H9 (cell line): ENCODE data around the gene SKAP1. TPM values are rescaled to one million over a fixed set of nuclear protein-coding genes. Genes with fewer than 3 reads are reported as not detected.

Experiments
- DNase-seq: peaks from one replicate; pipeline ENCODE4 v3.0.0-alpha.2; 2017
- H2AFZ ChIP-seq: one replicate; pipeline ENCODE4 v1.6.1; 2013; ENCODE audit warnings: mild to moderate bottlenecking, low read length, control low read depth, moderate library complexity
- H2AK5ac ChIP-seq: 2 replicates; pipeline ENCODE4 v1.6.1; 2013; ENCODE audit warnings: low read length, control low read depth, mixed read lengths; ENCODE audit not compliant: insufficient read length
- H2BK120ac ChIP-seq: one replicate; pipeline ENCODE4 v1.6.1; 2013; ENCODE audit warnings: low read depth, mild to moderate bottlenecking, low read length, control low read depth, inconsistent platforms; ENCODE audit not compliant: poor library complexity, severe bottlenecking
- H2BK12ac ChIP-seq: 2 replicates; pipeline ENCODE4 v1.6.1; 2013; ENCODE audit warnings: low read length, control low read depth, mixed read lengths, low read depth; ENCODE audit not compliant: insufficient read length
- H2BK15ac ChIP-seq: 2 replicates; pipeline ENCODE4 v1.6.1; 2013; ENCODE audit warnings: low read depth, low read length, control low read depth
- H2BK20ac ChIP-seq: one replicate; pipeline ENCODE4 v1.6.1; 2013; ENCODE audit warnings: low read depth, mild to moderate bottlenecking, low read length, control low read depth, inconsistent platforms; ENCODE audit not compliant: poor library complexity, severe bottlenecking
- H2BK5ac ChIP-seq: 2 replicates; pipeline ENCODE4 v1.6.1; 2013; ENCODE audit warnings: low read length, control low read depth, mixed read lengths; ENCODE audit not compliant: insufficient read length
- H3K14ac ChIP-seq: 2 replicates; pipeline ENCODE4 v1.6.1; 2013; ENCODE audit warnings: low read length, control low read depth; ENCODE audit not compliant: insufficient read depth
- H3K18ac ChIP-seq: 2 replicates; pipeline ENCODE4 v1.6.1; 2013; ENCODE audit warnings: low read depth, mild to moderate bottlenecking, mixed read lengths, low read length, control low read depth; ENCODE audit not compliant: insufficient read length
- H3K23ac ChIP-seq: 2 replicates; pipeline ENCODE4 v1.6.1; 2013; ENCODE audit warnings: low read length, control low read depth, mixed read lengths, low read depth; ENCODE audit not compliant: insufficient read length
- H3K23me2 ChIP-seq: 2 replicates; pipeline ENCODE4 v1.6.1; 2013; ENCODE audit warnings: low read depth, mild to moderate bottlenecking, mixed read lengths, low read length, control low read depth; ENCODE audit not compliant: insufficient read length, poor library complexity, severe bottlenecking
- H3K27ac ChIP-seq: 2 replicates; pipeline ENCODE4 v1.5.1; 2013; ENCODE audit warnings: low read length, control low read depth, mixed read lengths, low read depth; ENCODE audit not compliant: insufficient read length
- H3K27me3 ChIP-seq: 2 replicates; pipeline ENCODE4 v1.6.1; 2013; ENCODE audit warnings: low read length, control low read depth, inconsistent platforms; ENCODE audit not compliant: insufficient read depth
- H3K4ac ChIP-seq: 2 replicates; pipeline ENCODE4 v1.6.1; 2013; ENCODE audit warnings: low read depth, mild to moderate bottlenecking, control low read depth, inconsistent platforms, low read length, moderate library complexity
- H3K4me1 ChIP-seq: 2 replicates; pipeline ENCODE4 v1.6.1; 2013; ENCODE audit warnings: low read length, control low read depth, inconsistent platforms; ENCODE audit not compliant: insufficient read depth
- H3K4me2 ChIP-seq: 2 replicates; pipeline ENCODE4 v1.6.1; 2013; ENCODE audit warnings: low read length, control low read depth, mixed read lengths; ENCODE audit not compliant: insufficient read length, insufficient read depth
- H3K56ac ChIP-seq: 2 replicates; pipeline ENCODE4 v1.6.1; 2013; ENCODE audit warnings: low read depth, mild to moderate bottlenecking, mixed read lengths, low read length, control low read depth; ENCODE audit not compliant: insufficient read length
- H3K79me1 ChIP-seq: 2 replicates; pipeline ENCODE4 v1.6.1; 2013; ENCODE audit warnings: low read depth, mild to moderate bottlenecking, moderate library complexity, low read length, control low read depth, inconsistent platforms; ENCODE audit not compliant: insufficient read depth, poor library complexity, severe bottlenecking
- H3K79me2 ChIP-seq: 2 replicates; pipeline ENCODE4 v1.6.1; 2013; ENCODE audit warnings: low read length, control low read depth, inconsistent platforms; ENCODE audit not compliant: insufficient read depth
- H3K9ac ChIP-seq: 2 replicates; pipeline ENCODE4 v1.6.1; 2013; ENCODE audit warnings: low read length, control low read depth, mixed read lengths; ENCODE audit not compliant: insufficient read length; ENCODE audit errors: extremely low read depth
- H3K9me3 ChIP-seq: one replicate; pipeline ENCODE4 v1.6.1; 2013; ENCODE audit warnings: low read depth, low read length, inconsistent platforms; ENCODE audit not compliant: control insufficient read depth
- H3T11ph ChIP-seq: one replicate; pipeline ENCODE4 v1.6.1; 2013; ENCODE audit warnings: mild to moderate bottlenecking, low read length, control low read depth, inconsistent platforms
- H4K20me1 ChIP-seq: one replicate; pipeline ENCODE4 v1.6.1; 2013; ENCODE audit not compliant: control insufficient read depth, insufficient read length, insufficient read depth
- H4K5ac ChIP-seq: 2 replicates; pipeline ENCODE4 v1.6.1; 2013; ENCODE audit warnings: low read depth, mild to moderate bottlenecking, mixed read lengths, low read length, control low read depth; ENCODE audit not compliant: insufficient read length
- H4K8ac ChIP-seq: replicated peaks from 2 replicates; pipeline ENCODE4 v1.6.1; 2013; ENCODE audit warnings: low read length, control low read depth, mixed read lengths, low read depth; ENCODE audit not compliant: insufficient read length
- H4K91ac ChIP-seq: 2 replicates; pipeline ENCODE4 v1.6.1; 2013; ENCODE audit warnings: low read depth, mild to moderate bottlenecking, moderate library complexity, mixed read lengths, low read length, control low read depth; ENCODE audit not compliant: insufficient read length
- H3K27ac Mint-ChIP-seq, 3 experiments: 2 replicates in 2 of 3; 3 replicates in 1 of 3; pipeline ENCODE4 v1.8.0; 2020 to 2021; ENCODE audit warnings: mixed read lengths in 3 of 3, mild to moderate bottlenecking in 1 of 3, moderate library complexity in 1 of 3
- H3K27me3 Mint-ChIP-seq: 2 replicates; pipeline ENCODE4 v1.8.0; 2021; ENCODE audit warnings: low read depth, mild to moderate bottlenecking, moderate library complexity, mixed read lengths
- H3K36me3 Mint-ChIP-seq, 3 experiments: 2 replicates in 2 of 3; 3 replicates in 1 of 3; pipeline ENCODE4 v1.8.0; 2020 to 2021; ENCODE audit warnings: low read depth in 3 of 3, mixed read lengths in 3 of 3; ENCODE audit not compliant: insufficient read depth in 1 of 3
- H3K4me1 Mint-ChIP-seq, 2 experiments: 2 replicates each; pipeline ENCODE4 v1.8.0; 2020; ENCODE audit warnings: mixed read lengths in 2 of 2
- H3K4me3 Mint-ChIP-seq, 2 experiments: 2 replicates in 1 of 2; 3 replicates in 1 of 2; pipeline ENCODE4 v1.8.0; 2020 to 2021; ENCODE audit warnings: mild to moderate bottlenecking in 2 of 2, mixed read lengths in 2 of 2, moderate library complexity in 1 of 2
- H3K9me3 Mint-ChIP-seq, 2 experiments: 2 replicates in 1 of 2; 3 replicates in 1 of 2; pipeline ENCODE4 v1.8.0; 2020; ENCODE audit warnings: mild to moderate bottlenecking in 2 of 2, mixed read lengths in 2 of 2, moderate library complexity in 1 of 2
- WGBS: extraction: QIAGEN DNeasy Blood & Tissue Kit; methylation state at CpG from one replicate; pipeline ENCODE4 v1.1.7; 2013; ENCODE audit warnings: missing lambda C conversion rate, low lambda C conversion rate, mixed read lengths; ENCODE audit not compliant: insufficient read length; ENCODE audit errors: extremely low coverage; 5-methylcytosine and 5-hydroxymethylcytosine counted together
- total RNA-seq: library from RNA; stranded (reverse); gene quantifications from 2 replicates; pipeline ENCODE4 v1.2.1, GENCODE V29; 2021
- TF ChIP-seq, protein P1 (sequence below): fragments of 200-600 bp; sonication (generic); conservative IDR thresholded peaks from 3 replicates; pipeline ENCODE4 v1.8.0; 2021; ENCODE audit warnings: antibody characterized with exemption, mild to moderate bottlenecking

SKAP1 gene
- total RNA-seq, 1 experiment from 2014 or later: not detected

GRCh38 chr17:48163809-48164208, 266.2 kb downstream of the SKAP1 start:
- TF ChIP-seq, protein P1, sequence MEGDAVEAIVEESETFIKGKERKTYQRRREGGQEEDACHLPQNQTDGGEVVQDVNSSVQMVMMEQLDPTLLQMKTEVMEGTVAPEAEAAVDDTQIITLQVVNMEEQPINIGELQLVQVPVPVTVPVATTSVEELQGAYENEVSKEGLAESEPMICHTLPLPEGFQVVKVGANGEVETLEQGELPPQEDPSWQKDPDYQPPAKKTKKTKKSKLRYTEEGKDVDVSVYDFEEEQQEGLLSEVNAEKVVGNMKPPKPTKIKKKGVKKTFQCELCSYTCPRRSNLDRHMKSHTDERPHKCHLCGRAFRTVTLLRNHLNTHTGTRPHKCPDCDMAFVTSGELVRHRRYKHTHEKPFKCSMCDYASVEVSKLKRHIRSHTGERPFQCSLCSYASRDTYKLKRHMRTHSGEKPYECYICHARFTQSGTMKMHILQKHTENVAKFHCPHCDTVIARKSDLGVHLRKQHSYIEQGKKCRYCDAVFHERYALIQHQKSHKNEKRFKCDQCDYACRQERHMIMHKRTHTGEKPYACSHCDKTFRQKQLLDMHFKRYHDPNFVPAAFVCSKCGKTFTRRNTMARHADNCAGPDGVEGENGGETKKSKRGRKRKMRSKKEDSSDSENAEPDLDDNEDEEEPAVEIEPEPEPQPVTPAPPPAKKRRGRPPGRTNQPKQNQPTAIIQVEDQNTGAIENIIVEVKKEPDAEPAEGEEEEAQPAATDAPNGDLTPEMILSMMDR: no peak
- H3K36me3 Mint-ChIP-seq: no peaks in the 10 kb centered on the region
- Histone ChIP-seq H4K91ac (no peak overlapping the region), H3K18ac (no peak overlapping the region), H3K4me2 (no peak overlapping the region), H3T11ph (no peak overlapping the region), H3K14ac (no peak overlapping the region), H2AFZ (no peak overlapping the region), H2BK20ac (no peak overlapping the region), H3K27me3 (peaks cover 5% of the 10 kb centered on the region), H3K79me1 (no peaks in the 10 kb centered on the region), H4K20me1 (no peaks in the 10 kb centered on the region), H3K9ac (no peak overlapping the region), H2AK5ac (no peak overlapping the region), H2BK15ac (no peak overlapping the region), H3K27ac (no peak overlapping the region), H3K23ac (no peak overlapping the region), H2BK120ac (no peak overlapping the region), H3K4ac (no peak overlapping the region), H2BK5ac (no peak overlapping the region), H2BK12ac (no peak overlapping the region), H3K23me2 (no peaks in the 10 kb centered on the region), H4K8ac (no peak overlapping the region), H3K4me1 (peaks cover 12% of the 10 kb centered on the region), H3K56ac (no peak overlapping the region), H4K5ac (no peak overlapping the region), H3K9me3 (no peaks in the 10 kb centered on the region), H3K79me2 (no peaks in the 10 kb centered on the region)
- H3K27me3 Mint-ChIP-seq: peaks cover 32% of the 10 kb centered on the region
- no peak for DNase-seq
- H3K9me3 Mint-ChIP-seq: no peaks in the 10 kb centered on the region; a peak in 1 of 5 replicates
- H3K27ac Mint-ChIP-seq: no peak overlapping the region
- no CpG with 5 or more reads among the region's 1 CpG for WGBS
- H3K4me3 Mint-ChIP-seq: no peak overlapping the region
- peaks cover 48 to 54% of the 10 kb centered on the region in 2 experiments for H3K4me1 Mint-ChIP-seq
